Endothelial cell (in vitro differentiated cells): ENCODE results near the gene TRPT1. TPM values are rescaled to one million over a fixed set of nuclear protein-coding genes. Genes with fewer than 3 reads are reported as not detected.
A peak's percentile ranks its signal among the peaks of the same experiment; 100 is the strongest.

ENCODE experiments used
- DNase-seq: peaks from one replicate; pipeline ENCODE4 v3.0.0; 2021; ENCODE audit warnings: low spot score
- H3K27ac Mint-ChIP-seq: one replicate; pipeline ENCODE4 v1.8.0; 2021; ENCODE audit warnings: mixed read lengths, inconsistent platforms; ENCODE audit not compliant: unreplicated experiment
- H3K27me3 Mint-ChIP-seq: one replicate; pipeline ENCODE4 v1.8.0; 2021; ENCODE audit warnings: mild to moderate bottlenecking, moderate library complexity, mixed read lengths, inconsistent platforms; ENCODE audit not compliant: unreplicated experiment
- H3K36me3 Mint-ChIP-seq: one replicate; pipeline ENCODE4 v1.8.0; 2021; ENCODE audit warnings: mild to moderate bottlenecking, low read depth, mixed read lengths, inconsistent platforms; ENCODE audit not compliant: unreplicated experiment
- H3K4me1 Mint-ChIP-seq: one replicate; pipeline ENCODE4 v1.8.0; 2021; ENCODE audit warnings: mild to moderate bottlenecking, mixed read lengths, inconsistent platforms; ENCODE audit not compliant: unreplicated experiment
- H3K4me3 Mint-ChIP-seq: one replicate; pipeline ENCODE4 v1.8.0; 2021; ENCODE audit warnings: mild to moderate bottlenecking, mixed read lengths, inconsistent platforms; ENCODE audit not compliant: unreplicated experiment
- H3K9me3 Mint-ChIP-seq: one replicate; pipeline ENCODE4 v1.8.0; 2021; ENCODE audit warnings: mixed read lengths, inconsistent platforms; ENCODE audit not compliant: unreplicated experiment
- CTCF ChIP-seq: fragments of 200-600 bp; sonication (generic); IDR thresholded peaks from one replicate; pipeline ENCODE4 v1.5.0; 2021; ENCODE audit warnings: antibody characterized with exemption; ENCODE audit not compliant: unreplicated experiment
- total RNA-seq: library from RNA; stranded (reverse); fragmentation: NEBNext Ultra II Directional; extraction: Animal tissue kit (Norgen Biotek cat#: 25700); gene quantifications from one replicate; pipeline ENCODE4 v1.2.1, GENCODE V29; 2021; ENCODE audit not compliant: unreplicated experiment

Gene TRPT1
- total RNA-seq, 1 donor from 2014 or later, result 23.2 TPM

GRCh38 chr11:64192434-64192833, 33.6 kb downstream of the TRPT1 start:
- peaks cover 33% of the 10 kb centered on the region for H3K36me3 Mint-ChIP-seq
- H3K4me3 Mint-ChIP-seq, result no peak overlapping the region
- no peak for DNase-seq
- peaks cover 3% of the 10 kb centered on the region for H3K4me1 Mint-ChIP-seq
- peaks cover 2% of the 10 kb centered on the region for H3K27me3 Mint-ChIP-seq
- no peak for TF ChIP-seq CTCF
- H3K9me3 Mint-ChIP-seq, result no peaks in the 10 kb centered on the region
- H3K27ac Mint-ChIP-seq, result no peak overlapping the region

GRCh38 chr11:64186492-64187165, 39.4 kb downstream of the TRPT1 start:
- H3K4me1 Mint-ChIP-seq, result peaks cover 11% of the 10 kb centered on the region
- H3K27ac Mint-ChIP-seq, result no peak overlapping the region
- TF ChIP-seq CTCF, result no peak
- no peaks in the 10 kb centered on the region for H3K9me3 Mint-ChIP-seq
- H3K4me3 Mint-ChIP-seq, result no peak overlapping the region
- DNase-seq, result no peak
- H3K27me3 Mint-ChIP-seq, result peaks cover 14% of the 10 kb centered on the region
- H3K36me3 Mint-ChIP-seq, result peaks cover 3% of the 10 kb centered on the region

- Mint-ChIP-seq H3K36me3 (peaks cover 3% of the 10 kb centered on the region), H3K27me3 (peaks cover 14% of the 10 kb centered on the region), H3K4me3 (peak within 1 kb of the TSS; percentile 96), H3K9me3 (no peaks in the 10 kb centered on the region), H3K27ac (peak within 1 kb of the TSS; percentile 88), H3K4me1 (peaks cover 11% of the 10 kb centered on the region)
- peak; percentile 97 for DNase-seq
- TF ChIP-seq CTCF, result no peak
Measured at GRCh38 chr11:64185693-64186491, 40.1 kb downstream of the TRPT1 start, which contains the start of gene STIP1. STIP1 (plus strand) TSS chr11:64186171; CDS start chr11:64186262, 91 bp downstream.

- H3K36me3 Mint-ChIP-seq, result peaks cover 3% of the 10 kb centered on the region
- no peak for TF ChIP-seq CTCF
- H3K9me3 Mint-ChIP-seq, result no peaks in the 10 kb centered on the region
- peaks cover 11% of the 10 kb centered on the region for H3K4me1 Mint-ChIP-seq
- H3K27ac Mint-ChIP-seq, result peak overlapping the region; percentile 88
- peaks cover 11% of the 10 kb centered on the region for H3K27me3 Mint-ChIP-seq
- DNase-seq, result peak; percentile 79
- peak overlapping the region; percentile 96 for H3K4me3 Mint-ChIP-seq
Measured at GRCh38 chr11:64185175-64185692, 40.8 kb downstream of the TRPT1 start.
